Spleen (tissue), 7 donors: ENCODE data around the gene ZNF235.

Experiments
- CTCF ChIP-seq, 11 experiments: fragments of 200-600 bp in 7 of 11; fragments of 450-650 bp in 4 of 11; sonication (generic) in 4 of 11; IDR thresholded peaks in 8 of 11; conservative IDR thresholded peaks in 3 of 11; 1 replicate in 7 of 11; 2 replicates in 4 of 11; pipeline versions ENCODE4 v1.4.0 to v1.8.0; 2016 to 2021; ENCODE audit warnings: antibody characterized with exemption in 11 of 11, inconsistent platforms in 4 of 11, mild to moderate bottlenecking in 1 of 11
- POLR2A ChIP-seq, 3 donors: fragments of 450-650 bp; IDR thresholded peaks; one replicate each; pipeline ENCODE4 v1.5.1; 2017; ENCODE audit warnings: antibody characterized with exemption in 3 of 3, mild to moderate bottlenecking in 1 of 3
- POLR2AphosphoS5 ChIP-seq, 3 donors: sonication (generic); formaldehyde crosslinking; IDR thresholded peaks; one replicate each; pipeline ENCODE4 v1.5.1; 2017; ENCODE audit warnings: antibody characterized with exemption in 3 of 3
- donor health status: DM: no; HTN: no; CAD: no; lungs with moderate emphysema.
- donor health status: DM: no; HTN: no; CAD: no.
- donor health status: DM: no; HTN: no; CAD: no.

- no peak for TF ChIP-seq CTCF (IDR thresholded peaks at IDR 0.05 in 8 of 11, conservative IDR thresholded peaks at IDR 0.05 in 3 of 11)
- TF ChIP-seq POLR2AphosphoS5 (IDR thresholded peaks at IDR 0.05): no peak
- no peak for TF ChIP-seq POLR2A (IDR thresholded peaks at IDR 0.05)
Observed at GRCh38 chr19:44332145-44332544, 27.3 kb upstream of the ZNF235 start.
